GM18507 (cell line): ENCODE data around the gene TDRD12.
"Not testable (repeated sequence)": the region's sequence is repeated elsewhere in the genome, so short reads cannot be mapped to it uniquely, and the experiment has no call there.

Source experiments
- DNase-seq: peaks from one replicate; pipeline ENCODE4 v3.0.0; 2011; ENCODE audit warnings: low read depth; ENCODE audit not compliant: insufficient read length; ENCODE audit errors: extremely low spot score
- FAIRE-seq: peaks from 2 replicates; lab custom pipeline; 2011; peaks lifted over from hg19 to GRCh38; lab: Jason Lieb, UNC

TDRD12 gene

DNA sequence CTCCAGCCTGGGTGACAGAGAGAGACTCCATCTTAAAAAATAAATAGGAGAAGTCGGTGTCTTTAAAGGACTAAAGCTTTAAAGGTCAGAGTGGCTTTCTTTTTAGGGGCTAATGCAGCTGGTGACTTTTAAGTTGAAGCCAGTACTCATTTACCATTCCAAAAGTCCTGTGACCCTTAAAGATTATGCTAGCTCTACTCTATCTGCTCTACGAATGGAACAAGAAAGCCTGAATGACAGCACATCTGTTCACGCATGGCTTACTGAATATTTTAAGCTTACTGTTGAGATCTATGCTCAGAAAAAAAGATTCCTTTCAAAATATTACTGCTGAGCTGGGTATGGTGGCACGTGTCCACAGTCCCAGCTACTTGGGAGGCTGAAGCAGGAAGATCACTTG, 16.4 kb downstream of the TDRD12 start:
- DNase-seq (no peak), FAIRE-seq (no peak)

GRCh38 chr19:32743021-32743420, 23.5 kb downstream of the TDRD12 start:
- DNase-seq: no peak
- no peak for FAIRE-seq

GRCh38 chr19:32743447-32743846, 23.9 kb downstream of the TDRD12 start:
- no peak for FAIRE-seq
- no peak for DNase-seq

DNA sequence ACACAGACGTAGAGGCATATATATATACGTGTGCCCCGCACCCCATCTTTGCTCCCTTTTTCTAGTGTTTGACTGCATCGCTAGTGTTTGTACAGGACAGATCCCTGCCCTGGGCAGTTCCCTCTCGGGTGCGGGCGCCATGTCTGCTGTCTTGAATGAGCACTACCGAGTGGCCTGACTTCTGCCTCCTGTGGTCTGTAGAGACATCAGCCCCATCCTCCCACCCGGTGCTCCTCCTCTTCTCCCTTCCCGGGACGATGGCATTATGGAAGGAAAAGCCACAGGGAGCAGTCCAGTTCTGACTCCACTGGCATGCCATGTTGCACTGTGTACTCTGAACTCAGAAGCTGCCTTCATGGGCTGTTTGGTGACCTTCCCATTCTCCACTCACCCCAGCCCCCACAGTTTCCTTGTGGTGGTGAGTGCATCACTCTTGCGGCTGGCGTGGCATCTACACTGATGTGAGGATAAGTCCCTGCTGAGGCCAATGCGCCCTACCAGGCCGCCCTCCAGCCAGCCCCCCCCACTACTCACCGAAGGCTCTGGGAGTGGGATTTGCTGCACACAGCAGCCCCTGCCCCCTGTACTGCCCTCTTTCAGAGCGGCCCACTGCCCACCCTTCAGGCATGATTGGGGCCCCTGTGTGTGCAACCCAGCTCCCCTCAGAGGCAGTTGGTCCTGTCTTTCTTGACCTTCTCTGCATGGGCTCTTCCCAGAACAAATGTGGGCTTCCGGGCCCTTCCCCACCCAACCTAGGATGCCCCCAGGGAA, 25.2 kb downstream of the TDRD12 start:
- DNase-seq (no peak), FAIRE-seq (no peak)

- FAIRE-seq, DNase-seq: not testable (repeated sequence)
These were observed 26.2 kb downstream of the TDRD12 start for GRCh38 chr19:32745594-32746251.

- peak; percentile 76 for FAIRE-seq
- not testable (repeated sequence) for DNase-seq
These were observed 27.1 kb downstream of the TDRD12 start for GRCh38 chr19:32746631-32747196.

GRCh38 chr19:32748497-32748896, 28.9 kb downstream of the TDRD12 start:
- FAIRE-seq (no peak), DNase-seq (peak; percentile 9)

- no peak for FAIRE-seq
- DNase-seq: no peak
These were observed 29.4 kb downstream of the TDRD12 start for GRCh38 chr19:32748948-32749347.

DNA sequence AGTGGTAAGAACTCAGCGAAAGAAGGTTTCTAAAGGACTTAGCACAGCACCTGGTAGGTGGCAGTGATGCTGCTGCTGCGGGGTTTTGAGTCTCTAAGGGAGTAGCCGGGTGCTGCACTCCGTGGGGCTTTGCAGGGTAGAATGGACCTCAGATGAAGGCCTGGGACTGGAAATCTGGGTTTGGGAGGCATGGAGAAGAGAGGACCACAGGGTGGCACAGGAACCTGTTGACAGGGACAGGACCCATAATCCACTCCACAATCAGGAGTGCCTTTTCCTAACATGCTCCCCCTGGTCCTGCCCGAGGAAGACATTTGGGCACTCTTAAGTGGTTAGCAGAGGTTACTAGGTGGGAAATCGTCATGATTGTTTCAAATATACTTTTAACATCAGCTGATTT, 29.8 kb downstream of the TDRD12 start:
- no peak for DNase-seq
- no peak for FAIRE-seq

GRCh38 chr19:32750441-32751055, 31.0 kb downstream of the TDRD12 start:
- DNase-seq (no peak), FAIRE-seq (no peak)

DNA sequence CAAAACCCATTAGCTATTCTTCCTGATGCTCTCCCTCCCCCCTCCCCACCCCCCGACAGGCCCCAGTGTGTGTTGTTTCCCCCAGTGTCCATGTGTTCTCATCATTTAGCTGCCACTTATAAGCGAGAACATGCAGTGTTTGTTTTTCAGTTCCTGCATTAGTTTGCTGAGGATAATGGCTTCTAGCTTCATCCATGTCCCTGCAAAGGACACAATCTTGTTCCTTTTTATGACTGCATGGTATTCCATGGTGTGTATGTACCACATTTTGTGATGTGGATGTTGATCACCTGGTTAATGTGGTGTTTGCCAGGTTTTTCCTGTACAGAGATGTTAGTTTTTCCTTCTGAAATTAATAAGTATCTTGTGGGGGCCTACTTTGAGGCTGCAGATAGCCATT, 31.5 kb downstream of the TDRD12 start:
- DNase-seq: no peak
- FAIRE-seq: no peak

DNA sequence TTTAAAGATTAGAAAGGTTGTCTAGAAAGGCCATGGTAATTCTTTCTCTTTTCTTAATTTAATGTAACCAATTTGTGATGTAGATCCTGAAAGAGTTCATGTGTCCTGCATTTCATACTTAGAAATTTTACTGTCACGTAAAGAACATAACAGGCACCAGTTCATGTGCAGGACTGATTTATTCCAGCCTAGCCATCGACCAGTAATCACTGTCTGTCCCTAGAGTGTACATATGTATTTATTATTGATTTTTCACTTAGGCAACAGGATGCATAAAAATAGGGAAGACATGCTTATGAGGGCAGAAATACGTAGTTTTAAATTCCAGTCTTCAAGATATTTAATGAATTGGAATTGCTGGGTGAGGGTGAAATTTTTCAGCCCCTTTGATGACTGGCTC, 37.6 kb downstream of the TDRD12 start:
- DNase-seq (no peak), FAIRE-seq (no peak)

- FAIRE-seq, DNase-seq: not testable (repeated sequence)
These were observed 45.8 kb downstream of the TDRD12 start for GRCh38 chr19:32765365-32765764.

GRCh38 chr19:32767951-32768679, 48.5 kb downstream of the TDRD12 start:
- DNase-seq (no peak), FAIRE-seq (no peak)

DNA sequence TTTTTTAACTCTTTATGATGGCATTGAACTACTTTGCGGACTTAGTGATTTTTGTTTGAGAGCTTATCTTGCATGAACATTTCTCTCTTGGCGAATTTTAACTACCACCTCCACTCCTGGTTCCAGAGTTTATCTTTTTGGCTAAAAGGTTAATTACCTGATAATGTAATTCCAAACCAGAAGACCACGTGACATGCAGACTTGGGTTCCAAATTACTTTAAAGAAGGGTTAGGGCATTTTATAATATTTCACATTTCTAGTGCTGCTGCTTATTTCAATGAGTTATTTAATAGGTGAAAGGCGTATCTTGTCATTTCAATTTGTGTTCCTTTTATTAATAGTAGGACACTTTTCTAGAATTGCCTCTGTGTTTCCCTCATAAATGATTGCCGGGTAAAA, 52.0 kb downstream of the TDRD12 start:
- FAIRE-seq (no peak), DNase-seq (no peak)

DNA sequence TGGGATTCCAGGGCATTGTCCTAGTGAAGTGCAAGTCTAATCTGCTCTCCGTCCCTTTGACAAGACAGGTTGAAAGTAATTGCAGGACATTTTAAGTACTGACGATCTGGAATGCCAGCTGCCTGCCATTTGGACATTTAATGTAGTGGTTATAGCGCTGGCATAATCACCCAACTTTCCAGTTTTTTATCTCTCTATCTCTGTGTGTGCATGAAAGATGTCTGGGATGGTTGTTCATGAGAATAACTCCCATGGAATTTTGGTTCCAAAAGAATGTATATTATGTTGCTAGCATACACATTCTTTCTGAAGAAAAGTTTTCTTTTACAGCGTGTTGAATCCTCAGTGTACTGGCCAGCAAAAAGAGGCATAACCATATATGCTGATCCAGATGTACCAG, 53.6 kb downstream of the TDRD12 start:
- FAIRE-seq: no peak
- no peak for DNase-seq

DNA sequence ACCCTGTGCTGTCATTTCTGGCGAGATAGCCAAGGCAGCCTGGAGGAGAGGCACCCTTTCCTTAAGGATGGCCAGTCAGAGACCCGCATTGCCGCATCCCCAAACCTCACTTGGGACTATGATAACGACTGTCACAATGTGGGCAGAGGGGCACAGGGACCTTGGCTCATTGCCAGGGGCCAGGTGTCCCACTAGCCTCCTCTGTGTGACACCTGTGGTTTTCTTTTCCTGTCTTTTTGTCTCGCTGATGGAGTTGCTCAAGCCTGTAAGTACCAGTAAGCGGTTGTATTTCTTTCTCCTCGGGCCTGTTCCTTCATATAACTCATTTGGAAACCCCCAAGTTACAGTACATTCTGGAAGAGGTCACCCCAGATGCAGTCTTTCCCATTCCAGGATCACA, 59.5 kb downstream of the TDRD12 start:
- FAIRE-seq (no peak), DNase-seq (no peak)

- FAIRE-seq (no peak), DNase-seq (no peak)
These were observed 61.7 kb downstream of the TDRD12 start for GRCh38 chr19:32781280-32781679.

- FAIRE-seq, DNase-seq: not testable (repeated sequence)
These were observed 62.5 kb downstream of the TDRD12 start for GRCh38 chr19:32782089-32782488.
